Thoracic aorta (tissue), 2 donors: ENCODE measurements around the gene PLSCR1. TPM values are rescaled to one million over a fixed set of nuclear protein-coding genes. Genes with fewer than 3 reads are reported as not detected.
"Not testable (repeated sequence)": the region's sequence is repeated elsewhere in the genome, so short reads cannot be mapped to it uniquely, and the experiment has no call there.

ENCODE experiments used
- ATAC-seq: fragments of 150-250 bp; one replicate; pipeline ENCODE4 v1.8.0; 2017; ENCODE audit warnings: low read depth; ENCODE audit not compliant: insufficient number of reproducible peaks, low FRiP score
- DNase-seq: peaks from one replicate; pipeline ENCODE4 v3.0.0-alpha.2; 2020; ENCODE audit warnings: low spot score
- H3K27ac ChIP-seq, 2 donors: fragments of 200-600 bp; sonication (generic); 1 replicate in 1 of 2; 2 replicates in 1 of 2; pipeline ENCODE4 v1.5.1; 2016; ENCODE audit warnings: mild to moderate bottlenecking in 2 of 2, moderate library complexity in 2 of 2
- H3K27me3 ChIP-seq: fragments of 200-600 bp; sonication (generic); replicated peaks from 2 replicates; pipeline ENCODE4 v1.6.0; 2016; ENCODE audit warnings: mild to moderate bottlenecking; ENCODE audit not compliant: insufficient read depth
- H3K36me3 ChIP-seq: fragments of 200-600 bp; sonication (generic); one replicate; pipeline ENCODE4 v1.5.1; 2016
- H3K4me1 ChIP-seq, 2 donors: fragments of 200-600 bp; sonication (generic); 1 replicate in 1 of 2; 2 replicates in 1 of 2; pipeline versions ENCODE4 v1.5.1 to v1.6.0; 2016; ENCODE audit warnings: low read depth in 2 of 2, mild to moderate bottlenecking in 1 of 2; ENCODE audit not compliant: control insufficient read depth in 1 of 2
- H3K4me3 ChIP-seq: fragments of 200-600 bp; sonication (generic); 2 replicates; pipeline ENCODE4 v1.5.1; 2016; ENCODE audit warnings: mild to moderate bottlenecking
- H3K9me3 ChIP-seq: fragments of 200-600 bp; sonication (generic); 2 replicates; pipeline ENCODE4 v1.5.1; 2016
- total RNA-seq, 2 donors: library from RNA; depleted of rRNA; stranded (reverse); fragments of >200 nt; gene quantifications; one replicate each; pipeline versions ENCODE4 v1.1.0 to v1.2.3, GENCODE V29; 2016
- TF ChIP-seq, protein P1 (sequence below): fragments of 200-600 bp; sonication (generic); IDR thresholded peaks from one replicate; pipeline ENCODE4 v1.5.1; 2019; ENCODE audit warnings: antibody characterized with exemption

Gene PLSCR1
- total RNA-seq, 2 donors from 2014 or later = 116 to 565 TPM

DNA sequence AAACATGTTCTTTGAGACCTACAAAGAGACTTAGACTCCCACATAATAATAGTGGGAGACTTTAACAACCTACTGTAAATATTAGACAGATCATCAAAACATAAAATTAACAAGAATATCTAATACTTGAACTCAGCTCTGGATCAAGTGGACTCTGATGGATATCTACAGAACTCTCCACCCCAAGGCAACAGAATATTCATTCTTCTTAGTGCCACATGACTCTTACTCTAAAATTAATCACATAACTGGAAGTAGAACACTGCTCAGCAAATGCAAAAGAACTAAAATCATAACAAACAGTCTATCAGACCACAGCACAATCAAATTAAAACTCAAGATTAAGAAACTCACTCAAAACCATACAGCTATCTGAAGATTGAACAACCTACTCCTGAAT lies 59.1 kb downstream of the PLSCR1 start:
- TF ChIP-seq, protein P1, sequence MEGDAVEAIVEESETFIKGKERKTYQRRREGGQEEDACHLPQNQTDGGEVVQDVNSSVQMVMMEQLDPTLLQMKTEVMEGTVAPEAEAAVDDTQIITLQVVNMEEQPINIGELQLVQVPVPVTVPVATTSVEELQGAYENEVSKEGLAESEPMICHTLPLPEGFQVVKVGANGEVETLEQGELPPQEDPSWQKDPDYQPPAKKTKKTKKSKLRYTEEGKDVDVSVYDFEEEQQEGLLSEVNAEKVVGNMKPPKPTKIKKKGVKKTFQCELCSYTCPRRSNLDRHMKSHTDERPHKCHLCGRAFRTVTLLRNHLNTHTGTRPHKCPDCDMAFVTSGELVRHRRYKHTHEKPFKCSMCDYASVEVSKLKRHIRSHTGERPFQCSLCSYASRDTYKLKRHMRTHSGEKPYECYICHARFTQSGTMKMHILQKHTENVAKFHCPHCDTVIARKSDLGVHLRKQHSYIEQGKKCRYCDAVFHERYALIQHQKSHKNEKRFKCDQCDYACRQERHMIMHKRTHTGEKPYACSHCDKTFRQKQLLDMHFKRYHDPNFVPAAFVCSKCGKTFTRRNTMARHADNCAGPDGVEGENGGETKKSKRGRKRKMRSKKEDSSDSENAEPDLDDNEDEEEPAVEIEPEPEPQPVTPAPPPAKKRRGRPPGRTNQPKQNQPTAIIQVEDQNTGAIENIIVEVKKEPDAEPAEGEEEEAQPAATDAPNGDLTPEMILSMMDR = no peak
- no peaks in the 10 kb centered on the region for H3K27me3 ChIP-seq
- no peaks in the 10 kb centered on the region for H3K36me3 ChIP-seq
- H3K4me1 ChIP-seq = no peaks in the 10 kb centered on the region
- DNase-seq = no peak
- no peaks in the 10 kb centered on the region for H3K9me3 ChIP-seq
- no peak for ATAC-seq
- no peak overlapping the region for H3K4me3 ChIP-seq
- H3K27ac ChIP-seq = no peak overlapping the region

DNA sequence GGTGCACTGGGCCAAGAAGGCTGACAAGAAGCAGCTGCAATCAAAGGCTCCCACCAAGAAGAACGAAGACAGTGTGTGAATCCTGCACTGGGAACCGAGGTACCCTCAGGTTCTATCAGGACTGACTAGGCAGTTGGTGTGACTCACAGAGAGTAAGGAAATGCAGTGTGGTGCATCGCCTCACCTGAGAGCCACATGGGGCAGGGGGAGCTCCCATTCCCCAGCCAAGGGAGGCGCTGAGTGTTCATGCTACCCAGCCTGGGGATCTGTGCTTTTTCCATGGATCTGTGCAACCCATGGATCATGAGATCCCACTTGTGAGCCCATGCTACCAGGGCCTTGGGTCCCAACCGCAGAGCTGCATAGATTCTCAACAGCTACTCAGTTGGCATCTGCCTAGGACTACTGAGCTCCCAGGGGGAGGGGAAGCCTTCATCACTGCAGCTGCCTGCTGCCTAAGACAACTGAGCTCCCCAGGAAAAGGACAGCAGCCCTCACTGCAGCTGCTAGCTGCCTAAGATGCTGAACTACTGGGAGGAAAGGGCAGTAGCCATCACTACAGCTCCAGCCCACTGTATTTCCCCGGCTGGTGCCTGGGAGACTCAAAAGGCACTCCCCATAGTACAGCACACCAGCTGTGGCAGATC lies 68.2 kb downstream of the PLSCR1 start:
- ATAC-seq (no peak), DNase-seq (no peak)
- no peaks in the 10 kb centered on the region for H3K4me1 ChIP-seq
- no peaks in the 10 kb centered on the region for H3K9me3 ChIP-seq
- H3K36me3 ChIP-seq = no peaks in the 10 kb centered on the region
- H3K27ac ChIP-seq = no peak overlapping the region
- no peaks in the 10 kb centered on the region for H3K27me3 ChIP-seq
- no peak overlapping the region for H3K4me3 ChIP-seq
- TF ChIP-seq, protein P1 = no peak

DNA sequence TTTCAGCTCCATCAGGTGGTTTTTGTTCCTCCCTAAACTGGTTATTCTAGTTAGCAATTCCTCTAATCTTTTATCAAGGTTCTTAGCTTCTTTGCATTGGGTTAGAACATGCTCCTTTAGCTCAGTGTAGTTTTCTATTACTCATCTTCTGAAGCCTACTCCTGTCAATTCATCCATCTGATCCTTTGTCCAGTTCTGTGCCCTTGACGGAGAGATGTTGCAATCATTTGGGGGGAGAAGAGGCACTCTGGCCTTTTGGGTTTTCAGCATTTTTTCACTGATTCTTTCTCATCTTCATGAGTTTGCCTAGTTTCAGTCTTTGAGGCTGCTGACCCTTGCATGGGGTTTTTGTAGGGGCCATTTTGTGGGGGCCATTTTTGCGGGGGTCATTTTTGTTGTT lies 69.4 kb downstream of the PLSCR1 start:
- H3K4me1 ChIP-seq, H3K9me3 ChIP-seq, H3K36me3 ChIP-seq, H3K4me3 ChIP-seq, H3K27me3 ChIP-seq, DNase-seq, H3K27ac ChIP-seq, ATAC-seq: not testable (repeated sequence)

DNA sequence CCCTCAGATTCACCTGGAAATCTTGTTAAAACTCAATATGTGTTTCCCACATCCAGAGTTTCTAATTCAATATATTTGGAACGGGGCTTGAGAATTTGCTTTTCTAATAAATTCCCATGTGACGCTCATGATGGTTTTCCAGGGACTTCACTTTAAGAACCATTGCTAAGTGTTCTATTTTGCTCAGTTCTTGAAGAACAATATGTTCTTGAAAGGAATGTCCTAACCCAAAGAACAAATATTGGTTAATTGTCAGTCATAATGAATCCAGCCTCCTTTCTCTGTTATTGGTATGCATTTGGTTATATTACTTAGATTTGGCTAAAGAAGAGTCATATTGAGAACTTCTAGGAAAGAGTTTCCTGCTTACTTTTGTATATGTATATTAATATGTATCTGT lies 70.7 kb downstream of the PLSCR1 start:
- no peaks in the 10 kb centered on the region for H3K36me3 ChIP-seq
- no peaks in the 10 kb centered on the region for H3K9me3 ChIP-seq
- H3K27ac ChIP-seq = no peak overlapping the region
- ATAC-seq = no peak
- TF ChIP-seq, protein P1 = no peak
- H3K4me1 ChIP-seq = peaks cover 0 to 9% of the 10 kb centered on the region in 2 donors
- no peaks in the 10 kb centered on the region for H3K27me3 ChIP-seq
- H3K4me3 ChIP-seq = no peak overlapping the region
- DNase-seq = no peak

DNA sequence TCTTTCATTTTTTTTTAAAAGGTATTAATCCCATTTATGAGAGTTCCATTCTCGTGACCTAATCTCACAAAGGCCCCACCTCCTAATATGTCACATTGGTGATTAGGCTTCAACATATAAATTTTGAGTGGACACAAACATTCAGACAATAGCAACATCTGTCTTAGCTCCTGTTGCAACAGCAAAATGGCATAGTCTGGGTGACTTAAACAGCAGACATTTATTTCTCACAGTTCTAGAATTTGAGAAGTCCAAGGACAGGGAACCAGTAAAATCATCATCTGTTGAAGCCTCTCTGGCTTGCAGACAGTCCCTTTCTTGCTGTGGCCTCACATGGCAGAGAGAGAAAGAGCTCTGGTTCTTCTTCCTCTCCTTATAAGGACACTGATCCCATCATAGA lies 71.8 kb downstream of the PLSCR1 start:
- H3K4me3 ChIP-seq = no peak overlapping the region
- no peaks in the 10 kb centered on the region for H3K36me3 ChIP-seq
- no peaks in the 10 kb centered on the region for H3K9me3 ChIP-seq
- H3K4me1 ChIP-seq = peaks cover 0 to 17% of the 10 kb centered on the region in 2 donors
- H3K27me3 ChIP-seq = no peaks in the 10 kb centered on the region
- DNase-seq (no peak), ATAC-seq (no peak)
- H3K27ac ChIP-seq = no peak overlapping the region
- TF ChIP-seq, protein P1 = no peak

DNA sequence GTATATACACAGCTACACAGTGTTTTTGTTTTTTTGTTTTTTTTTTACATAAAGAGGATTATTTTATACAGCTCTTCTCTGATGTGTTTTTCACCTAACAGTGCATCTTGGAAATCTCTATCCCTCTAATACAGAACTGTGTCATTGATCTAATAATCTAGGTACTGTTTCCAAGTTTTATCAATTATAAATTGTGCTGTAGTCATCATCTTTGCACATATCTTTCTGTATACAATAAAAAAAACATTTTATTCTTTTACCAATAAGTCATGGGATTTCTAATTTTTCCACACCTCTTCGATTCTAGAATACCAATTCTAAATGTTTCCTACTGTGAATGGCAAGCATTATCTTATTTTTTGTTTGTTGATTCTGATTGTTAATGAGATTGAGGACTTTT lies 73.4 kb downstream of the PLSCR1 start:
- peaks cover 0 to 17% of the 10 kb centered on the region in 2 donors for H3K4me1 ChIP-seq
- no peaks in the 10 kb centered on the region for H3K9me3 ChIP-seq
- TF ChIP-seq, protein P1 = no peak
- DNase-seq (no peak), ATAC-seq (no peak)
- no peaks in the 10 kb centered on the region for H3K27me3 ChIP-seq
- H3K27ac ChIP-seq = no peak overlapping the region
- H3K36me3 ChIP-seq = no peaks in the 10 kb centered on the region
- no peak overlapping the region for H3K4me3 ChIP-seq
